Measurements from ENCODE around the gene CIAO1. TPM values are rescaled to one million over a fixed set of nuclear protein-coding genes. Genes with fewer than 3 reads are reported as not detected.
"Not testable (repeated sequence)": the region's sequence is repeated elsewhere in the genome, so short reads cannot be mapped to it uniquely, and the experiment has no call there.

CIAO1 gene
- total and polyA plus RNA-seq, 8 donors = 59.8 to 72.8 (median 63.2) TPM

DNA sequence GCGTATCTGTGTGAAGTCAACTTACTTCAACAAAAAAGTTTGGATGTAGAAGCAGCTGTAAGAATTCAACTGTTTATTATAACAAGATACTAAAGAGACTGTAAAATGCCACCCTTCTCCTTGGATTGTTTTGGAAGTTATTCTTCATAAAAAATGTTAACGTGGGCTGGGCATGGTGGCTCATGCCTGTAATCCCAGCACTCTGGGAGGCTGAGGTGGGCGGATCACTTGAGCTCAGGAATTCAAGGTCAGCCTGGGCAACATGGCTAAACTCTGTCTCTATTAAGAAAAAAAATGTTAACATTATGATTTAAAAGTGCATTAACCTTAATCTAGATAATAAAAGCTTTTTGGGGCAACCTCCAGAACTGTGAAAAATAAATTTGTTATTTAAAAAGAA is 7.7 kb downstream of the CIAO1 start:
- H3K27ac ChIP-seq = no peak overlapping the region
- no peak overlapping the region for H3K4me3 ChIP-seq
- TF ChIP-seq CTCF (IDR thresholded peaks at IDR 0.05) = no peak
- H3K4me1 ChIP-seq = no peaks in the 10 kb centered on the region
- intact Hi-C loops (cut with DNase I) = no loop called here
- H3K36me3 ChIP-seq = peaks cover 0 to 100% of the 10 kb centered on the region in 2 donors
- H3K9me3 ChIP-seq = no peaks in the 10 kb centered on the region
- ATAC-seq (no peak), DNase-seq (no peak)
- H3K27me3 ChIP-seq = no peaks in the 10 kb centered on the region

DNA sequence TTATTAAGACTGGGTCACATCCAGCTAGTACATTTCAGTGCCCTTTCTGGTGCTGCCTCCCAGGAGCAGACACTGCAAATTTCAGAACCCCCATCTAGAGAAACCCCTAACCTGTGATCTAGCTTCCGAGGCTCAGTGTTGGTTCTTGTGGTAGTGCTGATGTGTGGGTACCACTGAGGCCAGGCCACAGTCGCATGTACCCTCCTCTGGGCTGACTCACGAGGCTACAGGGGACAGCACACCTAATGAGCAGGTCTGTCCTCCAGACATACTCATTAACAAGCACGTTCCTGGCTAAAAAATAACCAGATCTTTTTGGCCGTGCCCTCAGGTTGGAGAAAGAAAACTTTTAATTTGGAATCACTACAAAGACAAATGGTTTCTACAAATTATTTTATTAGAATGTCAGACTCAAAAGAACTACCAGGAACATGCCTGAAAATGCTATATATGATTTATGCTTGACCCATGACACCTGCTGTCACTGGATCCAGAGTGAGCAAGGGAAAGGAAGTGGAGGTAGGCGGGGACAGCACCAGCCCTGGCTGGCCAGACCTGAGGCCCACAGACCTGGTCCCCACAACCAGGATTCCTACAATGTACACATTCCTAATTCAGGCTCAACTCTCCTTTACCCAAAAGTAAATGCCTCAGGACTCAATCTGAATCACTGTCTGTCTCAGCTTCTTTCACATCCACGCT is 8.5 kb downstream of the CIAO1 start:
- TF ChIP-seq CTCF (IDR thresholded peaks at IDR 0.05) = no peak
- DNase-seq (no peak), ATAC-seq (no peak)
- intact Hi-C loops (cut with DNase I) = no loop called here
- H3K27ac ChIP-seq = no peak overlapping the region
- no peak overlapping the region for H3K4me3 ChIP-seq
- no peaks in the 10 kb centered on the region for H3K27me3 ChIP-seq
- no peaks in the 10 kb centered on the region for H3K4me1 ChIP-seq
- no peaks in the 10 kb centered on the region for H3K9me3 ChIP-seq
- peaks cover 0 to 100% of the 10 kb centered on the region in 2 donors for H3K36me3 ChIP-seq

- Histone ChIP-seq H3K4me1 (no peaks in the 10 kb centered on the region), H3K4me3 (no peak overlapping the region), H3K27me3 (no peaks in the 10 kb centered on the region), H3K9me3 (no peaks in the 10 kb centered on the region), H3K36me3 (peaks cover 0 to 100% of the 10 kb centered on the region in 2 donors), H3K27ac (no peak overlapping the region)
- DNase-seq = no peak
- no peak for ATAC-seq
- intact Hi-C loops (cut with DNase I) = no loop called here
- TF ChIP-seq CTCF (IDR thresholded peaks at IDR 0.05) = no peak
Observed at GRCh38 chr2:96276787-96277499, 10.9 kb downstream of the CIAO1 start.

- no peak overlapping the region for H3K4me3 ChIP-seq
- no peak overlapping the region for H3K27ac ChIP-seq
- H3K9me3 ChIP-seq = no peaks in the 10 kb centered on the region
- H3K4me1 ChIP-seq = no peaks in the 10 kb centered on the region
- no peaks in the 10 kb centered on the region for H3K27me3 ChIP-seq
- H3K36me3 ChIP-seq = peaks cover 12 to 100% of the 10 kb centered on the region in 2 donors
- ATAC-seq = no peak
- TF ChIP-seq CTCF (IDR thresholded peaks at IDR 0.05) = no peak
- intact Hi-C loops (cut with DNase I) = no loop called here
- no peak for DNase-seq
Observed at GRCh38 chr2:96287273-96287856, 21.3 kb downstream of the CIAO1 start.

- H3K27ac ChIP-seq = no peak overlapping the region
- ATAC-seq (no peak), DNase-seq (no peak)
- intact Hi-C loops (cut with DNase I) = no loop called here
- H3K4me3 ChIP-seq = no peak overlapping the region
- no peak for TF ChIP-seq CTCF (IDR thresholded peaks at IDR 0.05)
- no peaks in the 10 kb centered on the region for H3K4me1 ChIP-seq
- peaks cover 12 to 100% of the 10 kb centered on the region in 2 donors for H3K36me3 ChIP-seq
- H3K9me3 ChIP-seq = no peaks in the 10 kb centered on the region
- no peaks in the 10 kb centered on the region for H3K27me3 ChIP-seq
Observed at GRCh38 chr2:96291751-96292150, 25.7 kb downstream of the CIAO1 start.

DNA sequence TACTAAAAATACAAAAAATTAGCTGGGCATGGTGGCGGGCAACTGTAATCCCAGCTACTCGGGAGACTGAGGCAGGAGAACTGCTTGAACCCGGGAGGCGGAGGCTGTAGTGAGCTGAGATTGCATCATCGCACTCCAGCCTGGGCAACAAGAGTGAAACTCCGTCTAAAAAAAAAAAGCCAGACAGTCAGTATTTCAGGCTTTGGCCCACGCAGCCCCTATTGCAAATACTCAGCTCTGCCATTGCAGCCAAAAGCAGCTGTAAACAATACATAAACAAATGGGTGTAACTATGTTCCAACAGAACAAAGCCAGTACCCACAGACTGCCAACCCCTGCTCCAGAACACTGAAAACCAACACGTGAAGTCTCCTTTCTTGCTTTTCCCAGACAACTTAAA is 28.2 kb downstream of the CIAO1 start:
- H3K27ac ChIP-seq; H3K4me1 ChIP-seq; DNase-seq; intact Hi-C loops (cut with DNase I); ATAC-seq; H3K27me3 ChIP-seq; H3K4me3 ChIP-seq; H3K9me3 ChIP-seq: not testable (repeated sequence)
- peaks cover 4 to 100% of the 10 kb centered on the region in 2 donors for H3K36me3 ChIP-seq

Measured in left lung (tissue), 10 donors.